OCI-LY3 (cell line): Measurements from ENCODE around the gene MARCHF3.

Experiments
- EZH2phosphoT487 ChIP-seq: fragments of 200-600 bp; shearing (Covaris generic); IDR thresholded peaks from 2 replicates; pipeline ENCODE4 v1.6.1; 2018; ENCODE audit warnings: antibody characterized with exemption, mixed run types, low read depth
- TF ChIP-seq, protein P1 (sequence below): fragments of 200-600, 300-600 bp; sonication (generic); IDR thresholded peaks from 2 replicates; pipeline ENCODE4 v1.5.1; 2014; ENCODE audit warnings: antibody characterized with exemption, low read length, low read depth

- TF ChIP-seq, protein P1, sequence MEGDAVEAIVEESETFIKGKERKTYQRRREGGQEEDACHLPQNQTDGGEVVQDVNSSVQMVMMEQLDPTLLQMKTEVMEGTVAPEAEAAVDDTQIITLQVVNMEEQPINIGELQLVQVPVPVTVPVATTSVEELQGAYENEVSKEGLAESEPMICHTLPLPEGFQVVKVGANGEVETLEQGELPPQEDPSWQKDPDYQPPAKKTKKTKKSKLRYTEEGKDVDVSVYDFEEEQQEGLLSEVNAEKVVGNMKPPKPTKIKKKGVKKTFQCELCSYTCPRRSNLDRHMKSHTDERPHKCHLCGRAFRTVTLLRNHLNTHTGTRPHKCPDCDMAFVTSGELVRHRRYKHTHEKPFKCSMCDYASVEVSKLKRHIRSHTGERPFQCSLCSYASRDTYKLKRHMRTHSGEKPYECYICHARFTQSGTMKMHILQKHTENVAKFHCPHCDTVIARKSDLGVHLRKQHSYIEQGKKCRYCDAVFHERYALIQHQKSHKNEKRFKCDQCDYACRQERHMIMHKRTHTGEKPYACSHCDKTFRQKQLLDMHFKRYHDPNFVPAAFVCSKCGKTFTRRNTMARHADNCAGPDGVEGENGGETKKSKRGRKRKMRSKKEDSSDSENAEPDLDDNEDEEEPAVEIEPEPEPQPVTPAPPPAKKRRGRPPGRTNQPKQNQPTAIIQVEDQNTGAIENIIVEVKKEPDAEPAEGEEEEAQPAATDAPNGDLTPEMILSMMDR = no peak
- TF ChIP-seq EZH2phosphoT487 = no peak
Measured at GRCh38 chr5:126865299-126865698, 165.1 kb downstream of the MARCHF3 start.
